Lower lobe of right lung (tissue), 2 donors: ENCODE results near the gene GPR68. TPM values are rescaled to one million over a fixed set of nuclear protein-coding genes. Genes with fewer than 3 reads are reported as not detected.

ENCODE experiments used
- ATAC-seq, 2 donors: fragments of 200-7000 bp; cut with Tn5 transposase; one replicate each; pipeline ENCODE4 v1.9.1; 2020 to 2022; ENCODE audit warnings: mild to moderate bottlenecking in 2 of 2, moderate library complexity in 2 of 2
- DNase-seq: peaks from one replicate; pipeline ENCODE4 v3.0.0-alpha.2; 2020
- H3K27ac ChIP-seq: fragments of 200-600 bp; one replicate; pipeline ENCODE4 v1.8.0; 2022
- H3K27me3 ChIP-seq: fragments of 200-600 bp; one replicate; pipeline ENCODE4 v1.8.0; 2022; ENCODE audit warnings: low read depth
- H3K36me3 ChIP-seq: fragments of 200-600 bp; one replicate; pipeline ENCODE4 v1.8.0; 2022; ENCODE audit warnings: mild to moderate bottlenecking
- H3K4me1 ChIP-seq: fragments of 200-600 bp; one replicate; pipeline ENCODE4 v1.8.0; 2022
- H3K4me3 ChIP-seq: fragments of 200-600 bp; one replicate; pipeline ENCODE4 v1.8.0; 2022; ENCODE audit warnings: mild to moderate bottlenecking
- H3K9me3 ChIP-seq: fragments of 200-600 bp; one replicate; pipeline ENCODE4 v1.8.0; 2022
- CTCF ChIP-seq: fragments of 200-600 bp; IDR thresholded peaks from one replicate; pipeline ENCODE4 v1.8.0; 2022; ENCODE audit warnings: antibody characterized with exemption, mild to moderate bottlenecking
- intact Hi-C: fragments of 100-400 bp; cut with DNase I; formaldehyde crosslinking; loops from one replicate; pipeline ENCODE4 v1.11.0; 2022
- total RNA-seq: library from RNA; stranded (reverse); fragmentation: NEBNext Ultra II Directional; extraction: Animal tissue kit (Norgen Biotek cat#: 25700); gene quantifications from one replicate; pipeline ENCODE4 v1.2.1, GENCODE V29; 2021
- donor health status: DM: no; HTN: yes; CAD: no; lungs with severe emphysema.

Gene GPR68
- total RNA-seq, 1 donor from 2014 or later: 3.4 TPM

DNA sequence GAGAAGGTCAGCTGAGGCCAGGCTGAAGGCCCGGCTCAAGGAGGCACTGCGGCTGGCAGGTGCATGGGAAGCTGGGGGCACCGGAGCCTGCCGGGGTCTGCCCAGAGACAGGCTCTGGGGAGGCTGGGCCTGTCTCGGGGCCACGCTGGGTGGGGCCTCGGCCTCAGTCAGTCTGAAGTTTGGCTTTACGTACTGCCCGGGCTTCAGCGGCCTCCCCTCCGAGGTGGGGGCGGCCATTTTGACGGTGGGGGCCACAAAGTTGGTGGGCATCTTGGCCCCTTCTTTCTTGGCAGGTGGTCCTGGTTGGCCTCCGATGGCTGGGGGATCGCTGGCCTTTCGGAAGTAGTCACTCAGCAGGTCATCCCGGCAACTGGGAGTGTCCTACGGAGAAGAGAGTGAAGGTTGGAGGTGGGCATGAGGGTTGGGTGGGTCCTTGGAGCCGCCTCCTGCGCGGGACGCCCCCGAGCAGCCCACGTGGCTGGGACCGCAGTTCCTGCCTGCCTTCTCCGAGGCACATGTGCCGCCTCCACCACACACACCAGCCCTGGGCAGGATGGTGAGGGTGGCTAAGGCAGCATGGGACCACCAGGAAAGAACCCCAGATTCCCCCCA is 28.9 kb upstream of the GPR68 start:
- Histone ChIP-seq H3K4me3 (no peak overlapping the region), H3K9me3 (no peaks in the 10 kb centered on the region), H3K4me1 (peaks cover 11% of the 10 kb centered on the region), H3K27ac (no peak overlapping the region), H3K36me3 (peaks cover 49% of the 10 kb centered on the region), H3K27me3 (no peaks in the 10 kb centered on the region)
- DNase-seq (peak; percentile 39), ATAC-seq (peak in 1 of 2 donors; percentile 5)
- no peak for TF ChIP-seq CTCF
- intact Hi-C loops: no loop called here

- Histone ChIP-seq H3K27ac (no peak overlapping the region), H3K4me1 (peaks cover 11% of the 10 kb centered on the region), H3K27me3 (no peaks in the 10 kb centered on the region), H3K36me3 (peaks cover 41% of the 10 kb centered on the region), H3K4me3 (no peak overlapping the region), H3K9me3 (no peaks in the 10 kb centered on the region)
- ATAC-seq (peak; percentile 17 to 48), DNase-seq (no peak)
- intact Hi-C loops: no loop called here
- TF ChIP-seq CTCF: no peak
These were observed 28.1 kb upstream of the GPR68 start for GRCh38 chr14:91272341-91273272.

DNA sequence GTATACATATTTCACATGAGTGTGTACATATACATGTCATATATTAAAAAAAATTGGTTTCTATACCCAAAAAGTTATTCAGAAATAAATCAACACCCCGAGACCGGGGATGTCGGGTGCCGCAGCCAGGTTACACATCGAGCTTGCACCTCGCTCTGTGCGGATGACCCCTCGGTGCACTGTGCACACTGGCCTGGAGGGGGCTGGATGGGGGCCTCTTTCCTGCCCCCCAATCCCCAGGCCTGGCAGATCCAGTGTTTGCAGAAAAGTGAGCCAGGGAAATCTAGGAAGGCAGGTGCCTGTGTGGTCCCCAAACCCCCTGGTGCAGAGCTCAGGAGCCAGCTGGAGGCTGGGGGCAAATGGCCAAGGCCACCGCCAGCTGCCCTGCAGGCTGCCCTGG is 27.1 kb upstream of the GPR68 start:
- intact Hi-C loops: no loop called here
- H3K4me3 ChIP-seq: no peak overlapping the region
- ATAC-seq (no peak), DNase-seq (no peak)
- no peak for TF ChIP-seq CTCF
- peaks cover 11% of the 10 kb centered on the region for H3K4me1 ChIP-seq
- no peaks in the 10 kb centered on the region for H3K27me3 ChIP-seq
- peaks cover 31% of the 10 kb centered on the region for H3K36me3 ChIP-seq
- no peak overlapping the region for H3K27ac ChIP-seq
- H3K9me3 ChIP-seq: no peaks in the 10 kb centered on the region

DNA sequence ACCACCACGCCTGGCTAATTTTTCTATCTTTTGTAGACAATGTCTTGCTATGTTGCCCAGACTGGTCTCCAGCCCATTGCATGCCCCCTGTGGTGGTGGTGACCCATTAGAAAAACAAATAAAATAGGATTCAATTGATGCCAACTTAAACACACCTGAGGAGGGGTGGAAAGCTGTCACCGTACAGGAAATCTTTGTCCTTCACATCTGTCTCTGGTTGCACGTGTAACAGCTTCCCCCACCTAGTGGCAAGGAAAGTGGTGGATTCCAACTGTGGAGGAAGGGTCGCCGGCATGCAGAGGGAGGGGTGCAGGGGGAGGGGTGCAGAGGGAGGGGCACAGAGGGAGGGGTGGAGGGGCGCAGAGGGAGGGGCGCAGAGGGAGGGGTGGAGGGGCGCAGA is 26.1 kb upstream of the GPR68 start:
- DNase-seq (no peak), ATAC-seq (no peak)
- intact Hi-C loops: no loop called here
- no peak overlapping the region for H3K4me3 ChIP-seq
- no peaks in the 10 kb centered on the region for H3K27me3 ChIP-seq
- no peaks in the 10 kb centered on the region for H3K9me3 ChIP-seq
- peaks cover 24% of the 10 kb centered on the region for H3K36me3 ChIP-seq
- no peak for TF ChIP-seq CTCF
- H3K27ac ChIP-seq: no peak overlapping the region
- peaks cover 11% of the 10 kb centered on the region for H3K4me1 ChIP-seq

- Histone ChIP-seq H3K27ac (no peak overlapping the region), H3K27me3 (no peaks in the 10 kb centered on the region), H3K9me3 (no peaks in the 10 kb centered on the region), H3K4me1 (peaks cover 12% of the 10 kb centered on the region), H3K36me3 (peaks cover 24% of the 10 kb centered on the region), H3K4me3 (no peak overlapping the region)
- ATAC-seq (no peak), DNase-seq (no peak)
- TF ChIP-seq CTCF: no peak
- intact Hi-C loops: no loop called here
These were observed 25.7 kb upstream of the GPR68 start for GRCh38 chr14:91270188-91270587.
